NCI-H2081 (cell line): ENCODE measurements around the gene GAS7.
"Not testable (repeated sequence)": the region's sequence is repeated elsewhere in the genome, so short reads cannot be mapped to it uniquely, and the experiment has no call there.

Experiments used
- DNase-seq, 2 experiments: peaks; one replicate each; lab custom pipeline; 2025; lab: John Stamatoyannopoulos, UW

GAS7 gene

DNA sequence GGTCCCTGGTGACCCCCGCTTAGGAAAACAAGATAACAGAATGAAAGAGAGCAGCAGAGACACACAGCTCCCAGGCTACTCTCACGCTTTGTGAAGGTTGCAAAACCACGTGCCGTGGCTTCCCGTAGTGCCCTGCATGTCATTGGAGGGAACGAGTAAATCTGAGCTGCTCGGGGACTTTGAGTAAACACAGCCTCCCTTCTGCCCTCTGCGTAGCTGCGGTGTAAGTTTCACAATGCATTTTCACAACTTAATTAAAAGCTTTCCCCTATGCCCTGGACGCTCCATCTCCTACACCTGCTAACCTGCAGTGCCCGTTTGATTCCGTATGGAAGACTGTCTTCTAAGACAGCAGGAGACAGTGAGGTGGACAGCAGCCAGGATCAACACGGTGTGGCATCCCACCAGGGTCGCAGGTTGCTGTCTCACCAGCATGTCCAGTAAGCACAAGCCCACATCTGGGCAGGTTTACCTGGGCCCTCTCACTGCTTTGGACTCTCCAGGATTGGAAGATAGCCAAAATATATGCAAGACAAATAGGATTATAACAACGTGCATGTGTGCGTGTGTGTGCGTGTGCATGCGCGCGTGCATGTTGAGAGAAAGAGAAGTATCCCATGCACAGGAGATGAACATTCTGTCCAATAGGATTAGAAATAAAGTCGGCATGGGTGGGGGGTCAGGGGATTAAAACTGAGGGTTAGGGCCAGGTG, 177.0 kb downstream of the GAS7 start:
- no peak for DNase-seq

DNA sequence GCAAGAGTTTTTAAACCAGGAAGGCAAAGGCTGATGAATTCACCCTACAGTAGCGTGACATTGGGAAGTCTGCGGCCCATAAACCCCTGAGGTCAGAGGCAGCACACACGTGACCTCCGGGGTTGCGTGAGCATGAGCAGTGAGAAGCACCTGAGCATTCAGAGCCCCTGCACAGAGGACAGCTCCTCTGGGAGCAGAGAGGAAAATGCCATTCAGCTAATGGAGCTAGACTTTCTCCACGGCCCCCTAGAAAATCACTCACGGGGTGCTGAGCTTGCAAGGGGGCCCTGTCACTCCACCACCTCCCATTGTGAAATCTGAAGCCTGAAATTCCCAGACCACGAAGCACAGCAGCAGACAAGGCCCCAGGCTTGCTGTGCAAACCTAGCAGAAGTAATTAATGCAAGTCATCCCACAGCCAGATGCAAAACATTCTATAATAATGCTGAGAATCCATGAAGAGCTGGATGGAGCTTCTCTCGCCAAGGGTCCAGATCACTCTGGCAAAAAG, 178.4 kb downstream of the GAS7 start:
- DNase-seq: no peak

DNA sequence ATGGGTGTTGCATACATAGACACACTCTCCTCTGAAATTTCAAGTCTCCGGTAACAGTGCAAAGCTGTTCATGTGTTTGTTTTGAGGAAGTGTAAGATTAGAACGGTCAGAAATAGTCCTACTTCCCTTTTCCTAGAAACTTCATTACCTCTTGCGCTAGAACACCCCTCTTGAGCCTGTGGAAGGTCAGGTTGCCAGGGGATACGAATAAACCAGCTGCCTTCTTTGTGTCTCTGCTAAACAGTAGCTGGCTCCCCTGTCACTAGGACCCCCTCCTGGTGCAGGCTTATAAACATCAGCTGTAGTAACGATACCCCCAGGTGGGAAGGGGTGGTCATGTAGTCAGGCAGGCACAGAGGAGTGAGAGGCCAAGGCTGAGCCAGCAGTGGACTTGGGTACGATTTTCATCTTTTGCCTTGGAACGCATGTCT, 179.9 kb downstream of the GAS7 start:
- DNase-seq: no peak

DNA sequence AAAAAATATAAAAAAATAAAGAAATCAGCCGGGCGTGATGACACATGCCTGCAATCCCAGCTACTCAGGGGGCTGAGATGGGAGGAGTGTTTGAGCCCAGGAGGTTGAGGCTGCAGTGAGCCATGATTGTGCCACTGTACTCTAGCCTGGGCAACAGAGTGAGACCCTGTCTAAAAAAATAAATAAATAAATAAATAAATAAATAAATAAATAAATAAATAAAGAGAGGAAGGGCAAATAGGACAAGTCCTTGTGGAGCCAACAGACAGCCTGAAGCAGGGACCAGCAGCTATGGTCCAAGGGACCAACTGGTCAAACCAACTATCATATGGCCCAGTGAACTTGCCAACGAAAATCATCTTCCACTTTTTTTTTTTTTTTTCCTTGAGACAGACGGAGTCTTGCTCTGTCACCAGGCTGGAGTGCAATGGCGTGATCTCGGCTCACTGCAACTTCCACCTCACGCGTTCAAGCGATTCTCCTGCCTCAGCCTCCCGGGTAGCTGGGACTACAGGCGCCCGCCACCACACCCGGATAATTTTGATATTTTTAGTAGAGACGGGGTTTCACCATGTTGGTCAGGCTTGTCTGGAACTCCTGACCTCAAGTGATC, 181.3 kb downstream of the GAS7 start:
- DNase-seq: not testable (repeated sequence)

DNA sequence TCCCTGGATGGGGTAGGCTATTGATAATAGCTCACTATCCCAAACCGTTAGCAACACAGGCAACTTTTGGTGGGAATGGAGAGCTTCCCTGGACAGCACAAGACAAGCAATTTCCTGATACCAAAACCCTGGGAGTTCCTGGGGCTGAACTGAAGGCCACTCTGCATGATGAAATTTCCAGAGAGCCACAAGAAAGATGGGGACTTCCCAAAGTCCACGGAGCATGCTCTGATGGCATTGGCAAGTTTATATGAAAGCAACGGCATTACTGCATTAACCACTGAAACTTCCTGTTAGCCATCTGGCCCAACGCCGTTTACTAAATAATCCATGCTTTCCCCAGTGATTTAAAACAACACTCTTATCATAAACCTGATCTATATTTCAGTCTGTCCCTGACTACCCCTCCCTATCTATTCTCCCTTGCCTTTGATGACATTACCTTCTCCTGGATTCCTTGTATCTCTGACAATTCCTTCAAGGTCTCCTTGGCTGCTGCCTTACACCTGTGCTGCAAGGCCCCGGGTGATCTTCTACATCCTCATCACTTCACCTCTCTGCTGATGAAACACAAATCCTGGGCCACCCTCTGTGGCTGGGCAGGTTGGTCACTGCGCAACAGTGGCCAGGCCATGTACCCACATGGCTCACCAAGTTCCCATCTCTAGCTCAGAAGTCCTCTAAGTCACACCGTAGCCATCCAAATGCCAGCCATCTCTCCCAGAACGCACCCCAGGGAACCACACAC, 184.9 kb downstream of the GAS7 start:
- DNase-seq: no peak

DNA sequence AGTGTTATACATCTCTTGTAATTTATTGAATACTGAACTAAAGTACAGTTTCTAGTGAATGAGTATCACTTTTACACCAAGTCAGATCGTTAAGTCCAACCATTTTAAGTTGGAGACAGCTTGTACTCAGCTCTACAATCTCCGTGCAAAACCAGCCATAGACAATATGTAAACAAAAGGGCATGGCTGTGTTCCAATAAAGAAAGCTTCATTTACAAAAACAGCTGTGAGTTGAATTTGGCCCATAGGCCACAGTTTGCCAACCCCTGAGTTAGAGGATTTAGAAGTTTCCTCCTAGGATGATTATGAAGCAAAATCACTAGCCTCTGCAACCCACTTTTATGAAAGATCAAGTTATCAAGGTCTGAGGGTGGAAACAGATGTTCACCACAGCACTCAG, 187.7 kb downstream of the GAS7 start:
- DNase-seq: no peak

DNA sequence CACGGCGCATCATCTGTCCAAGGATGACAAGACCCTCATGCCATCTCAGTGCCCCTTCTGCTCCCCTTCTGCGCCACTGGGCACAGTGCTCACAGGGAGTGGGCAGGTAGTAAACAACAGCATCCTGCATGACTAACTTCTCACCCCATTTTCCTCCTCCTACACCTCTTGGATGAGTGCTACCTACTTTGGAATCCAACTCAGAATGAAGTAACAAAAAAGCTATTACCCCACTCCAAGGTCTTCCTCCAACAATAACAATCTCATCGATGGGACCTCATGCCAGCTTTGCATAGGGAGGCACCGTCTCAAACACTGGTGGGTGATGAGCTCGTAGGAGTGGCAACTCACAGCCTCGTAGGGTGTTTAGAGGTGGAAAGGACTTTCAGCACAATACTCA, 194.7 kb downstream of the GAS7 start:
- no peak for DNase-seq

DNA sequence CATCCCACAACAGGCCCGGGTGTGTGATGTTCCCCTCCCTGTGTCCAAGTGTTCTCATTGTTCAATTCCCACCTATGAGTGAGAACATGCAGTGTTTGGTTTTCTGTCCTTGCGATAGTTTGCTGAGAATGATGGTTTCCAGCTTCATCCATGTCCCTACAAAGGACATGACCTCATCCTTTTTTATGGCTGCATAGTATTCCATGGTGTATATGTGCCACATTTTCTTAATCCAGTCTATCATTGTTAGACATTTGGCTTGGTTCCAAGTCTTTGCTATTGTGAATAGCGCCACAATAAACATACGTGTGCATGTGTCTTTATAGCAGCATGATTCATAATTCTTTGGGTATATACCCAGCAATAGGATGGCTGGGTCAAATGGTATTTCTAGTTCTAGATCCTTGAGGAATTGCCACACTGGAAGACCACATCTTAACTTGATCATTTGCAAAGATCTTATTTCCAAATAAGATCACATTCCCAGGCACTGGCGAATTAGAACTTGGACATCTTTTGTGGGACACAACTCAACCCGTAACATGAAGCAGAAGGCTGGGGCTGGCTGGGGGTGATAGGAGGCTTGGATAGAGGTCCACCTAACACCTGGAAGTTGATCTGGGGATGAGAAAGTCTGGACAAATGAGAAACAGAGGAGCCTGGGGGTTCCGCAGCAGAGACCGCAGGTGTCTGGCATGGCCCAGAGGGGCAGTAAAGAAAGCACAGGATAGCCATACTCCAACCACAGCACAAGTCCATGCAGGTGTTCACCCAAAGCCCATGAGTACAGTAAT, 195.6 kb downstream of the GAS7 start:
- DNase-seq: not testable (repeated sequence)

DNA sequence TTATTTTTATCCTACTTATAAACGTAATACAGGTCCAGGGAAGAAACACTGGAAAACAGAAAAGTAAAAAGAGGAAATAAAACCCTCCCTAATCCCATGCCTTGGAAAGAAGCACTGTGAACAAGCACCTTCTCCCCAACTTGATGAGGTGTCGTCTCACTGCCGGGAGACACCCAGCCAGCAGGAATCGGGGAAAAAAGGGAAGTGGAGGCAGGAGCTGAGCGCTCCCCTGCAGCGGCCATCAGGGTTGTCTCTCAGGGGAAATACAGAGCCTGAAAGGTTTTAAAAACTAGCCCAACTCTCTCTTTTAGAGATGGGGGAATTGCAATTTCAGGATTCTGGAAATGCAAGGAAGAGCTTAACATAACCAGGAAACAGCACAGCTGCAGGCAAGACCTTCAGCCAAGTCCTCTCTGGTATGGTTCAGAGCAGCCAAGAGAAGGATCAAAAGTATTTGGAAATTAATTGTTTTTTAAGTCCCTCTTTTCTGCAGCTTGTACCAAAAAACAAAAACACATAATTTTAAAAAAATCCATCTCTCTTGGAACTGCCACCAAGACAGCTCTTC, 197.0 kb downstream of the GAS7 start:
- no peak for DNase-seq

DNA sequence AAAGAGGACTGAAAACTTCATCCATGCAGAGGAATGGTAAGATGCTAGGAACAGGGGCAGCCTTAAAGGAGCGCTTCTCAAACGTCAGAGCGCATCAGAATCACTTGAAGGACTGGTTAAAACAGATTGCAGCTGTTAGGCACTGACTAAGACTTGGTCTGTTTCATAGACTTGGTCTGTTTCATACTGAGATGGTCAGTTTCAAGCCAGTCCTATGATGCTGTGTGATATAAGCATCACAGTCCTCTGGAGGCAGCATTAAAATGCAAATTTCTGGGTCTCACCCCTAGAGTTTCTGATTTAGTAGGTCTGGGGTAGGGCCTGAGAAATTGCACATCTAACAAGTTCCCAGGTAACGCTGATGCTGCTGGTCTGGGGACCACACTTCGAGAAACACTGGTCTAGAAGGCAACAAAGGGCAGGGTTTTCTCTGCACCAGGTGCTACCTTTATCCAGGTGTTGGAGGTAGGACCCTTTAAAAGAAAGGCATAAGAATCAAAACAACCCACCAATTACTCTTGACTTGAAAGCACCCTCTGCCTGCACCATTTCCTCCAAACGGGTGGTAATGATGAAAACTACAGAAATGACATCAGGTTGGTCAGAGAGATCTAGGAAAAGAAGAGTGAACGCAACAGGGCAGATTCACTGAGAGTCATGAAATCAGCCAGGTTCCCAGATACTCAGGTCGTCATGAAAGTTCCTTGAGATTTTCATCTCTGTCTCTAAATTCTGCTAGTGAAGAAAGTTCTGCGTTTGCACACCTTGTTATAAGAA, 198.3 kb downstream of the GAS7 start:
- no peak for DNase-seq

DNA sequence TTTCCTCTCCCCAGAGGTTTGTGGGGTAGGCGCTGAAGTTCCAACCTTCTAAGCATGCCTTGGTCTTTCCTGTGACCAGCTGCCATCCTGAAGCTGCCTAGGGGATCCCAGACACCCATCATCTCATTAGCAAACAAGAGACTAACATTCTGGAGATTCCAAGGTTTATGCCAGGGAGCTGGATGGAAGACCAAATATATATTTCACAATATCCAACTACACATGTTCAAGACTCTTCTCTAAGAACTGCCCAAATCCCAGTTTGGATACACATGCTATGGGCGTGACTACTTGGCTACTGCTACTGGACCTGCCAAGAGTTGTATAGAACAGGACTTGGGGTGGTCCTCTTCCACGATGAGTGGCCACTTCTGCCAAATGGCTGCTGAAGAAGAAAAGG, 200.3 kb downstream of the GAS7 start:
- no peak for DNase-seq

DNA sequence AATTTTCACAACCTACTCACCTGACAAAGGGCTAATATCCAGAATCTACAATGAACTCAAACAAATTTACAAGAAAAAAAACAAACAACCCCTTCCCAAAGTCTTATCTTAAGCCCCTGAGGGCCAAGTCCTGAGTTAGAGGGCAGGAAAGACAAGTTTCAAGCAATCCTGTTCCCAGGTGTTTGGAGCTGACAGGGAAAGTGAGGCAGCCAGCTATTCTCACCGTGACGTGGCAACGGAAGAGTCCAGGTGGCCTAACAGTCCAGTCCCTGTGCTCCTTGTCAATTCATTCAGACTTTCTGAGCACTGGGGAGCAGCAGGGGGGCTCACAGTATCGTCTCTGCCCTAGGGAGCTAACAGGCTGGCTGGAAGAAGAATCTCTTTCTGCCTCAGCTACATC, 203.6 kb downstream of the GAS7 start:
- DNase-seq: no peak

DNA sequence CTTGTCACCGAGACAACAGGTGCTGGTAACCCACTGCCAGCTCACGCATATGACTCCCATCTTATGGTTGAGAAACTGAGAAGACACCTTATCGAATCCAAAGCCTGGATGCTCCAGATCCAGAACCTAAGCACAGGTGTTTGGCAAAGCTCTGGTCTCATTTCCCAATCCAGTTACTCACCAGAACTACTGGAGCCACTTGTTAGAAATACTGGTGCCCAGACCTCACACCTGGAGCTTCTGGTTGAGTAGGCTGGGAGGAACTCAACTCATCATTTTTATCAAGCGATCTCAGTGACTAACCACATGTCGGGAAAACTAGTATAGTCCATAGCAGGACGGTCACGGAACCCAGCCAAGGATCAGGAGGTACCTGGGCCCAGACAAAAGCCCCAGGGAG, 206.6 kb downstream of the GAS7 start:
- DNase-seq: no peak

DNA sequence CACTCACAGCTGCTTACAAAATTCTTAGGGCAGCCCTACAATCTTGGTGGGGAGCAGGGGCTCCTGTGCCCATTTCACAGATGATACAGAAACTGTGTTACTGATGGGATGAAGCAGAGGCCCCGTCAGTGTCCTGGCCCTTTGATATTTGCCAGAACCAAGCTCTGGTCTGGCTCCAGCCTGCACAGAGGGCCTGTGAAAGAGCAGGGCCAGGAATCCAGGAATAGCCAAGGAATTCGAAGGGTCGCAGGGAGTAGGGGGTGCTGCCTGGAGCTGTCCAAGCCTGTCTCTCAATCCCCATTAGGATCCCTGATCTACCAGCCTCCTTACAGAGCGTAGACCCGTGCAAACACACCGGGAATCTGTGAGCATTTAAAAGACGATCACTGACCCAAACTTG, 207.1 kb downstream of the GAS7 start:
- no peak for DNase-seq

DNA sequence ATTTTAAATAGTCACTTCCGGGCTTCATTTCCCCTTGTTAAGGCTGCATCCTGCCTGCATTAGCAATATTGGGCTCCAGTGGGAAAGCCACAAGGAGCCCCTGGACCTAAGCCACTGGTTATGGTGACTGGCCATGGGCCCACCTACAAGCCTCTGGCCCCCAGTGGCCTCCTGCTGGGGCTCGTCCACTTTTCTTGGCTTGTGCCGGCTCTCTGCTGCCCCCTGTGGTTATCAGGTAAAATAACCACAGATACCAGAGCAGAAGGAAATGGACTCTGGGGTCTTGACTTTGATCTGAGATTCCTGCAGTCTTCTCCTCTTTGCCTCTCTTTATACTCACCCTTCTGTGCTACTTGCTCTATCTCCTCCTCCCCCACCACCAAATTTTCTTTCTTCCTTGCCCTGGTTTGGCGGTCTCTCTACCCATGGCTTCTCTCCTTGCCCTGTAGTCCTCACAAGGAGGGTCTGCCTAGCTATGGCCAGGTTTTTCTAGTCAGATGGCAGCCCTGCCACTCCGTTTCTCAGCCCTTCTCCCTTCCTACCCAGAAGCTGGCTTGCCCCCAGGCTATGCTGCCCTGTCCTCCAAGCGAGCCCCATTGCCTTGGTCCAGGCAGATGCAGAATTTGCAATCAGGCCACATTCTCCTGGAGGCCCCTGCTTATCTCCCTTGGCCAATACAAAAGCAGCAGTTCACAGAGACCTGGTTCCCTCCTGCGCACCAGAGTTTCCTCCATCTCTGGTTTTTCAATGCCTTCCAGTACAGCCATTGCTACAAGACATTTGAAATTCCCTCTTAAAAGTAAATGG, 210.4 kb downstream of the GAS7 start:
- DNase-seq: no peak

DNA sequence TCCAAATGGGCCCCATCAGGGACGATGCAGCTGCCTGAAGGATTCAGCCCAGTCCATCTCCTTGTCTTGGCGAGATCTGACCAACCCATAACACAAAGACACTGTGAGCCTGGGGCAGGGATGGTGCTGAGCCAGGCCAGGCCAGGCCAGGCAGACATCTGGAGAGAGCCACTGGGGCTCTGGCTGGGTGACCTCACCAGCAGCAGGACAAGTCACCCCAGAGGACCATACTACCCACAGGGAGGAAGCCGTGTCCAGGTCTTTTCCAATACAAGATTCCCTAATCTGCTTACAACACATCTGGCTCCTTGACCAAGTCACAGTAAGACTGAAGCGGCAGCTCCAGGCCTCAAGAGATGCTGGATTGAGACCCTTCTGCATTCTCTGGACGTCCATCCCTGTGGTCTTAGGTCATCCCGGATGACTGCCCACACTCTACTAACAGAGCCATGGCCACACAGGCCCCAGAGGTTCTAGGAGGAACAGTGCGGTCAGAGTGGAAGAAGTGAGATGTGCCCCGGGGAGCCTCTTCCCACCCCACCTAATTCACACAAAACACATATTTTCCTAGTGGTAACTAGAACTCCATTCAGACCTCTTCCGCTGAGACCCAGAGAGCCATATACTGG, 211.5 kb downstream of the GAS7 start:
- DNase-seq: no peak

DNA sequence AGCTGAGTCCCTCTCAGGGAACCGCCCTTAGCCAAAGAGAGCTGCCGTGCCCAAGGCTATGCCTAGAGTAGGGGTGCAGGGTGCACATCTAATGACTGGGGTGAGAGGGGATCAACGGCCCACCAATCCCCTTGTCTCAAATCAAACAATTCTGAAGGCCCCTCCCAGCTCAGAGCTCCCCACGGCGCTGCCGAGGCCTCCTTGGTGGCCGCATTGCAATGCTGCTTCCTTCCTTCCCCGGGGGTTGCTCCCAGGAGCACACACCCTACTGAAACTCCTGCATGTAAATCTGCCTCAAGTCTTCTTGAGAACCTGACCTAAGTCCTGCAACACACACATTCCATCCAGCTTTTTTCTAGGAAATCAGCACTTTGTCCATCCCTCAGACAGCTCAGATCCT, 212.8 kb downstream of the GAS7 start:
- DNase-seq: no peak

DNA sequence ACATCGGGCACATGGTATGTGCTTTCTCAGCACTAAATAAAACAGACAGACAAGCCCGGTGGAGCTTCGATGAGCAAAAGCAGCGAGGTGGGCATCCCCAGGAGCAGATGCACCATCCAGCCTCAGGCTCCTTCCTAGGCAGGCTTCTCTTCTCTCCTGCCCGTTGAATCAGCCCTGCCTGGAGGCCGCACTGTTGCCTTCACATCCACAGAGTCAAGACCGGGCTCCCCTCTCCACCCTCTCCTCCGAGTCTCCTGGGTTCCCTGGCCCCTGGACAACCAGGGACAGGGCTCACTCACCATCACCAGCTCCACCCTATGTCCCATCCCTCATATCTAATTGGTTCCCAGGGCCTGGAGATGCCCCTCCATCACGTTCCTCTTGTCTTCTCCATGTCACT, 213.6 kb downstream of the GAS7 start:
- no peak for DNase-seq

DNA sequence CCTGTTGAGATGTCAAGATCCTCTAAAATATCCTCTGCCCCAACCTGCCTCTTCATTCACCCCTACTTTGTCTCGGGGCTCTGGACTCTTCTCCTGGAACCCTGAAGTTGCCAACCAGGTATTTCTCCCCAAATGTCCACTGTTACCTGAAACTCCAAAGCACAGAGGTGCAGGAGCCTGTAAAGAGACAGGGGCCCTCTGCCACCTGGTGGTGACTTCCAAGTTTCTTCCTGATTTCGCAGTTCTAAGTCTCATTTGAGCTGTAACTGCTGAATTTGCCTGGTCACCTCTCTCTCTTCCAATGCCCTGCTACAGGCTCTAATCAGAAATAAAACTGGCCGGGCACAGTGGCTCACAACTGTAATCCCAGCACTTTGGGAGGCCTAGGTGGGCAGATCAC, 216.2 kb downstream of the GAS7 start:
- no peak for DNase-seq
